ENCODE measurements around the gene POLR2M.

POLR2M gene

GRCh38 chr15:57720867-57721266 lies 14.4 kb downstream of the POLR2M start:
- no peak overlapping the region for H3K9ac ChIP-seq (ENCODE audit: low read length)
- no peak for TF ChIP-seq EZH2 (IDR thresholded peaks at IDR 0.05; ENCODE audit: borderline replicate concordance, low read length)
- no peak for TF ChIP-seq CTCF (IDR thresholded peaks at IDR 0.05; ENCODE audit: low read length)

GRCh38 chr15:57726411-57726810 lies 19.9 kb downstream of the POLR2M start:
- Histone ChIP-seq H3K4me2 (ENCODE audit: low read length) (no peak overlapping the region), H3K9me2 (ENCODE audit: low read depth, low read length) (no peaks in the 10 kb centered on the region), H4K20me1 (ENCODE audit: insufficient read depth, low read length) (no peaks in the 10 kb centered on the region), H2AFZ (ENCODE audit: low read length) (no peak overlapping the region), H3K27ac (ENCODE audit: low read depth, low read length, poor library complexity, severe bottlenecking) (no peak overlapping the region), H3K9ac (ENCODE audit: low read length) (no peak overlapping the region), H3F3A (ENCODE audit: insufficient read depth, low read length) (no peaks in the 10 kb centered on the region), H3K79me2 (ENCODE audit: insufficient read depth, low read length) (no peaks in the 10 kb centered on the region), H3K4me1 (ENCODE audit: insufficient read depth, low read length, severe bottlenecking) (no peaks in the 10 kb centered on the region), H3K4me3 (ENCODE audit: low read depth, low read length, poor library complexity, severe bottlenecking) (no peak overlapping the region), H3K9me3 (ENCODE audit: low read length) (no peaks in the 10 kb centered on the region), H3K27me3 (ENCODE audit: insufficient read depth, low read length) (no peaks in the 10 kb centered on the region), H3K36me3 (ENCODE audit: insufficient read depth, low read length) (no peaks in the 10 kb centered on the region)
- TF ChIP-seq EZH2 (IDR thresholded peaks at IDR 0.05; ENCODE audit: borderline replicate concordance, low read length) (no peak), CTCF (IDR thresholded peaks at IDR 0.05; ENCODE audit: low read length) (no peak)

More at GRCh38 chr15:57720867-57721266, 14.4 kb downstream of the POLR2M start:
- H3K27me3 ChIP-seq (ENCODE audit: insufficient read depth, low read length), result no peaks in the 10 kb centered on the region
- H3K4me1 ChIP-seq (ENCODE audit: insufficient read depth, low read length, severe bottlenecking), result no peaks in the 10 kb centered on the region
- H3F3A ChIP-seq (ENCODE audit: insufficient read depth, low read length), result 0 out of 2 replicates have a peak, but pooled peaks cover 6% of the 10 kb centered on the region
- no peaks in the 10 kb centered on the region for H4K20me1 ChIP-seq (ENCODE audit: insufficient read depth, low read length)
- no peaks in the 10 kb centered on the region for H3K79me2 ChIP-seq (ENCODE audit: insufficient read depth, low read length)
- no peak overlapping the region for H3K4me3 ChIP-seq (ENCODE audit: low read depth, low read length, poor library complexity, severe bottlenecking)
- peaks cover 30% of the 10 kb centered on the region for H3K36me3 ChIP-seq (ENCODE audit: insufficient read depth, low read length)
- no peaks in the 10 kb centered on the region for H3K9me3 ChIP-seq (ENCODE audit: low read length)
- no peak overlapping the region for H3K27ac ChIP-seq (ENCODE audit: low read depth, low read length, poor library complexity, severe bottlenecking)
- H3K4me2 ChIP-seq (ENCODE audit: low read length), result no peak overlapping the region
- no peak overlapping the region for H2AFZ ChIP-seq (ENCODE audit: low read length)
- H3K9me2 ChIP-seq (ENCODE audit: low read depth, low read length), result no peaks in the 10 kb centered on the region

GRCh38 chr15:57727031-57727430 lies 20.5 kb downstream of the POLR2M start:
- no peaks in the 10 kb centered on the region for H3K9me2 ChIP-seq (ENCODE audit: low read depth, low read length)
- TF ChIP-seq CTCF (IDR thresholded peaks at IDR 0.05; ENCODE audit: low read length) (no peak), EZH2 (IDR thresholded peaks at IDR 0.05; ENCODE audit: borderline replicate concordance, low read length) (no peak)
- no peaks in the 10 kb centered on the region for H4K20me1 ChIP-seq (ENCODE audit: insufficient read depth, low read length)
- no peak overlapping the region for H3K27ac ChIP-seq (ENCODE audit: low read depth, low read length, poor library complexity, severe bottlenecking)
- H3K4me1 ChIP-seq (ENCODE audit: insufficient read depth, low read length, severe bottlenecking), result no peaks in the 10 kb centered on the region
- H2AFZ ChIP-seq (ENCODE audit: low read length), result no peak overlapping the region
- no peaks in the 10 kb centered on the region for H3K27me3 ChIP-seq (ENCODE audit: insufficient read depth, low read length)
- no peak overlapping the region for H3K4me3 ChIP-seq (ENCODE audit: low read depth, low read length, poor library complexity, severe bottlenecking)
- H3K36me3 ChIP-seq (ENCODE audit: insufficient read depth, low read length), result no peaks in the 10 kb centered on the region
- H3K9ac ChIP-seq (ENCODE audit: low read length), result no peak overlapping the region
- H3K9me3 ChIP-seq (ENCODE audit: low read length), result no peaks in the 10 kb centered on the region
- no peaks in the 10 kb centered on the region for H3K79me2 ChIP-seq (ENCODE audit: insufficient read depth, low read length)
- H3F3A ChIP-seq (ENCODE audit: insufficient read depth, low read length), result no peaks in the 10 kb centered on the region
- H3K4me2 ChIP-seq (ENCODE audit: low read length), result no peak overlapping the region
